ENCODE data around the gene UBTF. TPM values are rescaled to one million over a fixed set of nuclear protein-coding genes. Genes with fewer than 3 reads are reported as not detected.

Gene UBTF
- total RNA-seq, 1 donor from 2014 or later: 59.2 TPM

DNA sequence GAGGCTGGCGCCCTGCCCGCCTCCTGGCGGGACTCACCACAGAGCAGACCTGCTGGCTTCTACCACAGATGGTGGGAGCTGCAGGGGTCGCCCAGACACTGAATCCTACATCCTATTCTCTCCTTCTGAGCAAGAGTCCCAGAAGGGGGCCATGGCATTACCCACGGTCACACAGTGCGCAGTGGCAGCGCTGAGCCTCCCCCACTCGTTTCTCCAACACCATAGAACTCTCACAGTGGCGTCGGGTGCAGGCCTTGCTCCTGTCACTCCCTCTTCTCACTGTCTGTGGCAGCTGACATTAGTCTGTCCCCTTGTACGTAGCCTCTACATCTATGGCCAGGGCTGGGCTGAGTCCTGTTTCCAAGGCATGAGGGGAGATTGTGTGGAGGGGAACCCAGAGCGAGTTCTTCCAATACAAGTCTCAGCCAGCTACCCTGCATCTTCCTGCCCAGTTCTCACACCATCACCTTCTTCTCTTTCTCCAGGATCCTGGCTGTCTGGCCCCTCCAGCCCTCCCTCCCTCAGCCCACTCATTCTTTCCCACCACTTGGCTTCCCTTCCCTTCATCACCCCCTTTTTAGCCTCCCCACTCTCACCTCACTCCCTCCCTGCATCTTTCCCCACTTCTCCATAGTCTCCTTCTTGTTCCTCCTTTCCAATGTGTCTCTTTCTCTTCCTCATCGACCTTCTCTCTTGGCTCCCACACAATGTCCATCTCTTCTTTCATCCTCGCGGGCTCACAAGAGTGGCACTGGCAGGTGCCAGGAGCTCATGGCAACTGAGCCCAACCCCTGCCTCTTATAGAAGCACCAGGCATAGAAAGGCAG is 5.9 kb downstream of the UBTF start:
- DNase-seq: no peak

DNA sequence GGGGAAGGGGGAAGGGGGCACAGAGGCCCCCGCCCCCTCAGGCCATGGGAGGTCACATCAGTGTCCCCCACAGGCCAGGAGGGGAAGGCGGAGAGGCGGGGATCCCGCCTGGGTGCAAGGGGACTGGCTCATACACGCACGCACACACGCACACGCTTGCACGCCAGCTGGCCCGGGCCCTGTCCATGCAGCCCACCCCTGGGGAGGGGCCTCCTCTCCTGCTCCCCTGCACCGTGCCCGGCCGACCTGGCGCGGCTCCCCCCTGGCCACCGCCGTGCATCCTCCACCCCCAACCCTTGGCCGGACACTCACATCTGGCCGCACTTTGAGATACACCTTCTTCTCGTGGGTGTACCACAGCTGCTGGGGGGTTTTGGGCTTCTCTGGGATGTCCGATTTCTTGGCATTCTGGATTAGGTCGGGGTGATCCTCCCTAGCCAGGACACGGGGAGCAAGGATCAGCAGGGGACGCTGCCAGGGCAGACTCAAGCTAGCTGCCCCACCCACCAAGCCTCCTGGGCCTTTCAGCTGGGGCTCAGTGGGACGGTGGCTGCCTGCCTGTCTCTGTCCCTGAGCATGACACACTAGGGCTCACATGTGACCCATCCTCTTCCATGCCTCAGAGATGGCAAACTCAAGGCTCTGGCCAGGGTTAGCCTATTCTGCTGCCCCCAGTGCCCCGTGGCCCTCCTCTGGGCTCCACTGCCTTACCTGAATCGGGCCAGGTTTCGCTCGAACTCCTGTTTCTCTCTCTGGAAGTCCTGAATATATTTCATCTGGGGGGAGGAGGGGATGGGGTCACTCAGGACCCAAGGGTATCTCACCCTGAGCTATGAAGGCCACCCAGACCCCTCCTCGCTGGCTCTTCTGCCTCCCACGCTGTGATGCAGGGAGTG is 6.7 kb downstream of the UBTF start:
- DNase-seq: no peak

DNA sequence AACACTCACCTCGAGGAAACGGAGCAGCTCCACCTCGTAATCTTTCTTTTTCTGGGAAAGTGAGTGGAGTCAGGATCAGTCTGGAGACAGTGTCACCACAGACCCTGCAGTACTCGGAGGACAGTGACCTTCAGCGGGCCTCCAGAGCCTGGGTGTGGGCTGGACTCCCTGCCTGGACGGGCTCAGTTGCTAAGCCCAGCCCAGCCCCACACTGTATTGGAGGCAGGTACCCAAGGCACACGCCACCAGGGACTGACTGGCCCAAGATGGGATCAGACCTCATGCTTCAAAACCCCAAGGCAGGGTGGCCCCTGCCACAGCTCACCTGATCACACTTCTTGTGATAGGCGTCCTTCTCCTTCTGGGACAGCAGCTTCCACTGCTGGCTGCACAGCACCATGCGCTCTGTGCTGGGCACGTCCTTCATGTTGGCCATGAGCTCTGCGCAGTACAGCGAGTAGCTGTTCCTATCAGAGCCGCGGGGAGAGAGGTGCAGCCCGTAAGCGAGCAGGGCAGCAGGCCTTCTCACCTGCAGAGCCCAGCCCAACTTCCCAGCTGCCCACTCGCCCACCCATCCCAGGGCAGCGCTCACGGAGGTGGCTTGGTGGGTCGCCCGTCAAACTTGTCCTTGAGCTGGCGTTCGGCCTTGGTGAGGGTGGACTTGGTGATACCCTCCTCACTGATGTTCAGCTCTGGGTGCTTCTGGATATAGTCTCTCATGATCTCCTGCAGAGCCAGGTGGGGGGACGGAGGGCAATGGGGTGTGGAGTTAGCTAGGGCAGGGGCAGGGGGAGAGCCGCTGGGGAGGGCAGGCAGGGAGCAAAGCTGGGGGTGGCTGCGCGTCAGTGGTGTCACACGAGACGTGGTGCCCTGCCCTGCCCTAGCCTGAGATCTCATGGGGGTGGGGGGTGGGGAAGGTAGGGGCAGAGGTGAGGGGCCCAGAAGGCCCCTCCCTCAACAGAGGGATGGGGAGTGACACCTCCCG is 7.9 kb downstream of the UBTF start:
- DNase-seq: no peak

DNA sequence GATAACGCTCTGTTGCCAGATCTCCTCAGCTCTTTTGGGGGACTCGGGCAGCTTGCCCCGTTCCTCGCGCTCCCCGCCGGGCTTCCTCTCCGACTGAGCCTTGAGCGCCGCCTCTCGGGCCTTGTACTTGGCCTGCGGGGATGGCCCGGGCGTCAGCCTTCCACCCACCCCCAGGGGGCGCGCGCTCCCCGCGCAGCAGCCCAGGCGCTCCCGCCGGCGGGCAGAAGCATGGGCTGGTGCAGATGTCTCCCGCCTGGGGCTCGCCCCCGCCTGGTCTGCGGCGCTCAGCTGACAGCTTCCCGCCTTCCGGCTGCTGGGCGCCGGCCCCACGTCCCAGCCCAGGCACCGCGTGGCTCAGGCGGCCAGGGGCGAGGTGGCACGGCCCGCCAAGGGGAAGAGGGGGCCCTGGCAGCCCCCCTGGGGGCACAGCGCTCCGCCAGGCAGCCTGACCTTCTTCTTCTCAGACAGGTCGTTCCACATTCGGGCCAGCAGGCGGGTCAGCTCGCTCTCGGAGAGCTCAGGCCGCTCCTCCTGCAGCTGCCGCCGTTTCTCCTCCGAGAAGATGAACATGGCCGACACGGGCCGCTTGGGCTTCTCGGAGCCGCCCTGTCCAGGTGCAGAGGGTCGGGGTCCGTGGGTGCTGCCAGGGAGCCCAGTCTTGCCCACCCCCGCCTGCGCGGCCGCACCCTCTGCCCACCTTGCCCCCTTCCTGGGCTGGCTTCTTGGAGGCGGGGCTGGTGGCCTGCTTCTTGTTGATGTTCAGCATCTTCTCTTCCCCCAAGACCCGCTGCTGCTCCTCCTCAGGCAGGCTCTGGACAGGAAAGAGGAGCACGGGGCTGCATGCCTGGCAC is 8.9 kb downstream of the UBTF start:
- peak; percentile 94 for DNase-seq

DNA sequence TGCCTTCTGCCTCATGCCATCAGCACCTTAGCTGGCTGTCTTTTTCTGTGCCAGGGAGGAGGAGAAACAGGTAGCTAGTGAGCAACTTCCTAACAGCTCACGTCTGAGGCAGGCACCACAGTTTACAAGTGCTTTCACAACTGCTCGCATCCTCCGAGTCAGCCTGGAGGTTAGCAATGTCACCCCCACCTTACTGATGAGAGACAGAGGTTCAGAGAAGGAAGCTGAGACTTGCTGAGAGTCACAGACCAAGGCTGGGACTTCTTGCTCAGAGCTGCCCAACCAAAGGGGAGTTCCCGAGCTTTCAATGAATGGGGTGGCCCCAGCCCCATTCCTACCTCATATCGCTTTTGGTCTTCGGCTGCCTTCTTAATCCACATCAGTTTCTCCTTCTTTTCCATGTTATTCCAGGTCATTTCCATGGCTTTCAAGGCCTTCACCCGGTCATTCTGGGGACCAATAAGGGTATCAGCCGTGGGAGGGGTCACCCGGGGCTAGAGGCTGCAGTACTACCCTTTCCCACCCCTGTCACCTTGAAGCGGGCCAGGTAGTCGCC is 9.6 kb downstream of the UBTF start:
- DNase-seq: no peak

DNA sequence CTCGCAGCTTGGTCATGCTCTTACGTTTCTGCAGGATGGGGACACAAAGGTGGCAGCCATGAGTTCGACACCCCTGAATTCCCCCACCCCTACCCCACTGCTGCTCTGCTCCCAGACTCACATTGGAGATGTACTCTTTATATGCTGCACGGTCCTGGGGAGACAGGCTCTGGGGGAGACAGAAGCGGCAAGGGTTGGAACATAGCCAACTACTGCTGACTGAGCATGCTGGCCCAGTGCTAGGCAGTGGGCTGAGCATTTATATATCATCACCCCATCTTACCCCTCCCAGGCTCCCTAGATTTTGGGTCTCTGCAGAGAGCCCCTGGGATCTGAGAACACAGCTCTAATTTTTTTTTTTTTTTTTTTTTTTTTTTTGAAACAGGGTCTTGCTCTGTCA is 11.7 kb downstream of the UBTF start:
- DNase-seq: no peak

DNA sequence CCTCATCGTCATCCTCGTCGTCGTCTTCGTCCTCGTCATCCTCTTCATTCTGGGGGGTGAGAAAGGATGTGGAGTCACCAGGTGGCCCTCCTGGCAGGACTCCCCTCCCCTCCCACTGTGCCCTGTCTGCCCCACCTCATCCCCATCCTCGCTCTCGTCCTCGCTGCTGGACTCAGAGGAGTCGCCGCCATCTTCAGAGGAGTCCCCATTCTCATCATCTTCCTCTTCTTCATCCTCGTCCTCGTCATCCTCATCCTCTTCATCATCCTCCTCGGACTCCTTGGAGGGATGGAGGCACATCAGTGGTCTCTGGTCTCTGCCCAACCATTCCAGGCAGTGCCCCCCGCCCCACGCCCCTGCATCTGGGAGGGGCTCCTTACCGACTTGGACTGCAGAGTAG is 12.2 kb downstream of the UBTF start:
- DNase-seq: no peak

DNA sequence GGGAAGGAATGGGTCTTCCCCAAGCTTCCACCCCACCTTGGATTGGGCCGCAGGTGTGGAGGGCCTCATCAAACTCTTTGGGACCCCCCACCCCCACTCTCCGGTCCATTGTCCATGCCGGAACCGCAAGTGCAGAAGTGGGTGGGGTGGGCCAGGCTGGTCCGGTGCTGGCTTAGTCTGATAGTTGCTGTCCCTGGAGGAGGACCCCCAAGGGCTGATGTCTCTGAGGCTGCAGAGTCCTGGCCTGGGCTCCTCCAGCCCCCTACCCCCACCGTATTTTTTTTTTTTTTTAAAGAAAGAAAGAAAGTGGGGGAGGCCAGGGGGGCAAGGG is 12.7 kb downstream of the UBTF start:
- DNase-seq: no peak

DNA sequence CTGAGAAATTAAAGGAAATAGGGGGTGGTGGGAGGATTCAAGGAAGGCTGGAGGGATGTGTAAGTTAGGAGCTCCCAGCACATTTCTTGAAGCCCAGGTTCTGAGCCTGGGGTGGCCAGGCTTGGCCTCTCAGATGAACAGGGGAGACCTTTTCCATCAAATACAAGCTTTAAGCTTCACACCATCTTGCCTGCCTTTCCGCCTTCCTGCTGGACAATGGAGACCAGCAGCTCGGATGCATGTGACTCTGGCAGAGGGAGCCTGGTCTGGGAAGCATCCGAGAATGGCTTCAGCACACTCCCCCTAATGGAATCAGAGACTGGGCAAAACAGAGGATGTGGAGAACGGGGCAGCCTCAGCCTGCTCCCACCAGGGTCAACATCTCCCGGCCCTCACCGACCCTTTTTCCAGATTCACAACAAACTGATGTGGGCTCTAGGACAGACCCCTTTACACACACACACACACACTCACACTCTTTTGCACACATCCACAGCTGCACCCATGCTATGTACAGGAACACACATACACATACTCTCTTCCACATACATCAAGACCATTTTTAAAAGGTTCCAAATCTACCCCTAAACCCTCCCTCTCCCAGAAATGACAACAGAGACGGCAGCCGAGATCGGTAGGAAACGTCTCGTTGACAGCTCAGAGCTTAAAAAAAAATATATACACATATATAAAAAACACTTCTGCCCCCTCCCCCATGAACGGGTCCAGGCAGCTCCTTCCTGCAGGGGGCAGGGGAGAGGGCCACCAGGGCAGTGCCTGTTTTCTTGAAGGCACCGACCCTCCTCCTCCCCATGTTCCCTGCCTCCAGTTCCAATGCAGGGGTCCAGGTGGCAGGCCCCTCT is 13.3 kb downstream of the UBTF start:
- no peak for DNase-seq

DNA sequence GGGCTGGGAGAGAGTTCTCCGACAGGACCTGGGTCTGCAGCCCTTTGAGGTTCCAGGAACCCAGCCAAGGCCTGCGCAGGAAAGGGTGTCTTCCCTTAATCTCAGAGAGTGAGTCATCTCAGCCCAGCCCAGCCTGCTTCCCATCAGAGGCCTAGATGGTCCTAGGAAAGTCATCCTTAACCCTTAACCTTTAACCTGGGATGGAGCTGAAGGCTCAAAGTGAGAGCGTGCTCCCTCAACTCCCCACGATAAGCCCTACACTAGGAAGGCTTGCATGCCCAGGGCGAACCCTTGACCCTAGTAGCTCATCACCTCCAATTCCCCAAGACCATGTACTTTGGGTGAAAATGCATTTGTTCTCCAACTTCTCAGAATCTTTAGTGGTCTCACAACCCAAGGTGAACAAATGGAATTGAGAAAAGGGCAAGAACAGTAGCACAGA is 15.0 kb downstream of the UBTF start:
- DNase-seq: peak; percentile 27

DNA sequence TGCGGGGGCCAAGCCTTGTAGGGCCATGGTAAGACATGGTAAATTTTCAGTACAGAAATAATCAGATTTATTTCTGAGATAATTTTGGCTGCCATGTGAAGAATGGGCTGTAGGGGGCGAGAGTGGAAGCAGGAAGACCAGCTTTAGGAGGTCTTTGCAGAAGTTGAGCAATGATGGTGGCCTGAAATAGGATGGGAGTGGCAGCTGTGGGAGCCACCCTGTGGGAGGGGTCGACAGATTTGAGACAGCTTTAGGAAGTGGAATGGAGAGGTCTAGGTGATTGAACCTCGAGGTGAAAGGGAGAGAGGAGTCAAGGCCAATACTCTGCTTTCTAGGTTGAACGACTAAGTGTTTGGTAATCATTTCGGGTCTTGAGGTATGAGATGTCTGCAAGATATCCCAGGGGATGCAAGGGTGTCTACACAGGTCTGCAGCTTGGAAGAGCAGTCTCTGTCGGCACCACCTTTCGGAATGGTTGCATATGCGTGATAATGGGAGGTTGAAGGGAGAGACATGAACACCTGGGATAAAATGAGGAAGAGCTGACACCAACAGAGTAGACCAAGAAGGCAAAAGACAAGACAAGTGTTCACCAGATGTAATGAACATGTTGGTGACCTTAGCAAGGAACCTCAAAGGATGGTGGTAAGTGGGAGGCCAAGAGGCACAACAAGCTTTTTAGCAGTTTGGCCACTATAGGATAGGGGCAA is 15.6 kb downstream of the UBTF start:
- DNase-seq: peak; percentile 72

DNA sequence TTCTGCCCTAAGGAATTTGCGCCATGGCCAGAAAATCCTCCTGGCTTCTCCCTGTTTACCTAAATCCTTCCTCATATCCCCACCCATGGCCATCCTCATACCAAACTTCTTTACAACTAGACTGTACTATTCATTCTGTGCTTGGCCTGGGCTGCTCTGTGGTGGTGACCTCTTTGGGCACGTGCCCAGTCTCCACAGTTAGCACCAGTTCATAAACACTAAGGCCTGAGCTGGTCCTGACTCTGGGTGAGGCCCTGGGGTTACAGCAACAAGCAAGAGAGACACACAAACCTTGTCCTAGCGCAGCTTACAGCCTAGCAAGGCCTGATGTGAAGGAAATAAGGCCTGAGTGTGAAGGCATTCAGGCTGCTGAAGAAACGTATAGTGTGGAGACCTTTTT is 16.7 kb downstream of the UBTF start:
- DNase-seq: no peak

DNA sequence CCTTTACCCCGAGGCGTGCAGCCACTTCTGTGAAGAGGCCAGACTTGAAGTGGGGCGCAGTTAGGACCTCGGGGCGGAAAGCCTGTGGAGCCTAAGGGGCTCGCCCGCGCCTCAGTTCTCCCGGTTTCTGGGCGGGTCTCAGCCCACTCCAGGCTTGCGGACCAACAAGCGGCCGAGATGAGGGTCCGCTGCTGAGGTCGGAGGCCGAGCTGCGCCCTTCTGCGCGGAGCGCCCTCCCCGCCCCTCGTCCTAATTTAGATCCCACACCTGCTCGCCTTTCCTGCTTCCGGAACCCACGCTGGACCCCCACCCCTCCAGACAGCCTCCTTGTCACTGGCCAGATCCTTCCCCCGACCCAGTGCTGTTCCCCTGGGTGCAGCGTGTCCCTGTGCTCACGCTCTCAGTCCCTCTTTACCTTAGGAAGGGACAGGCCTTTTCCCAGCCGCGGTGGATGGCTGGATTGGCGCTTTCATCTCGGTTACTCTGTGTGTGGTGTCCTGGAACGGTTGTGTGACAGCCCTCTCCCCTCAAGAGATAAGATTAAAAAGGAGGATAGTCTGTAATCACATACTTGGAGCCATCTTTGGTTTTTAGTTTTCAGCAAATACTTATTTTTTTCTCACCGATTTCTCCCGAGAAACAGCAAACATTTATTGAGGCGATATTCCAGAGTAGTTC is 18.9 kb downstream of the UBTF start:
- peak; percentile 17 for DNase-seq

DNA sequence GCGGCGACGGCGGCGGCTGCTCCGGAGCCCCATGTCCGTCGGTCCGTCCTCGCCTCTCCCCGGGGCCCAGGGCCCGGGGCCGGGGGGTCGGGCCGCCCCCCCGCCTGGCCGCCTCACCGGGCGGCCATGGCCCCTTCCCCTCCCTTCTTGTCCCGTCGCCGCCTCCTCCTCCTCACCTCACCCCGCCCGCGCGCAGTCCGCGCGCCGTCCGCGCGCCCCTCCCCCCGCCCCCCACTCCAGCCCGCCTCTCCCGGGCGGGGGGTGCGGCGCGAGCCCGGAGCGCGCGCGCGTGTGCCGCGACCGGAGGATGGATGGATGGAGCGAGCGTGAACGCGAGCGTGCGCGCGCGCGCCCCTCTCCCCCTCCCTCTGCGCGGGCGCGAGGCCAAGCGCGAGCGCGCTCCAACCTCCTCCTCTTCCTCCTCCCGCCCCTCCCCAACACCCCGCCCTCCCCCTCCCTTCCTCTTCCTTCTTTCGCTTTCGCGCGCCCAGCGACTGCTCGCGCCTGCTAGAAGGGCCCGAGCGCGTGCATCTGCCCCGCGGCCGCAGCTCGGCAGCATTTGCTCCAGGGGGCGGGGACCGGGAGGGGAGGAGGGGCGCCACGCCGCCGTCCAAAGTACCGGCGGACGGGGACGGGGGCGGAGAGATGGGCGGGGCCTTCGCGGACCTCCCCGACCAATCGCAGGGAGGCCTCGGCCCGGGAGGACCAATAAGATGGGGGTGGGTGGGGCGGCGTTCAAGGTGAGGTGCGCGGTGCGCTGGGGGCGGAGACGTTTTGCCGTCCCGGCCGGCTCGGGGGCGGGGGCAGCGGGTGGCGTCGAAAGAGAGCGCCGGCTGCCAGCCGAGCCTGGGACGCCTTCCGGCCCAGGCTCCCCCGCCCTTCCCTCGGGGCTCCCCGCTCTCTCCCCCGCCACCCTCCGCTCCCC is 19.7 kb downstream of the UBTF start, which contains the start of gene ATXN7L3:
Gene ATXN7L3, minus strand, starts transcription at position 332 of the 925 bp plus-strand sequence. CDS start 1,814 bp downstream, outside the sequence.
- peak; percentile 98 for DNase-seq

DNA sequence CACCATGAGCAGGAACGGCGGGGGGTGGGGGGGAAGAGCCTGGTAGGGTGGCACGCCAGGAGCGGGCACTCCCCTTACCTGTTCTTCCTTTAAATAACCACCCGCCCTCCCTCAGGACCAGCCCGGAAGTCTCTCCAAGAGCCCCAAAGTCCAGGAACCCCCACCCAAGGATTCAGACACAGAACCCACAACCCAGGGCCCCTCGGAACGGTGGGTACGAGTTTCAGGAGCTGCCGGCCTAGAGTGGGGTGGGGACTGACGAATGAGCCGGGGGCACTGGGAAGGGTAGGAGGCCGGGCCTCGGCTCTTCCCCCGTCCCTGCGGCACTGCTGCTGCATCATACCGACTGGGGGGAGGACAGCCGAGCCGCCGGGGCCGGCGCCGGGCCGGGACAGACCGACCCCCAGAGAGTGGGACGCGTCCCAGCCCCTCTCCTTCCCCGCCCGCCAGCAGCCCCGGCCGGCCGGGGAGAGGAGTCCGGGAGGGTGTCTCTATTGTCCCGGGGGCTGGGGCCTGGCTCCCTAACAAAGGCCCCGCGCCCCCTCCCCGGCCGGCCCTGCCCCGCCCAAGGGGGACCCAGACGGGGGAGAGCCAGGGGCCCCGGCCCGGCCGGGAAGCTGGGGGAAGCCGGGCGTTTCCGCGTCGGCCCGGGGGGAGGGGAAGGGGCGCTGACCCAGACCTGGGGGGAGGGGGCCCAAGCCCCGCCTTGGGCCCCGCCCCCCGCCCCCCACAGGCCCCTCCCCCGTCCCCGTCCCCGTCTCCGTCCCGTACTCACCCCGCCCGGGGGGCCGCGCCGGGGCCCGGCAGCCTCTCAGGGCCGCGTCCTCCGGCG is 20.5 kb downstream of the UBTF start:
- peak; percentile 70 for DNase-seq

DNA sequence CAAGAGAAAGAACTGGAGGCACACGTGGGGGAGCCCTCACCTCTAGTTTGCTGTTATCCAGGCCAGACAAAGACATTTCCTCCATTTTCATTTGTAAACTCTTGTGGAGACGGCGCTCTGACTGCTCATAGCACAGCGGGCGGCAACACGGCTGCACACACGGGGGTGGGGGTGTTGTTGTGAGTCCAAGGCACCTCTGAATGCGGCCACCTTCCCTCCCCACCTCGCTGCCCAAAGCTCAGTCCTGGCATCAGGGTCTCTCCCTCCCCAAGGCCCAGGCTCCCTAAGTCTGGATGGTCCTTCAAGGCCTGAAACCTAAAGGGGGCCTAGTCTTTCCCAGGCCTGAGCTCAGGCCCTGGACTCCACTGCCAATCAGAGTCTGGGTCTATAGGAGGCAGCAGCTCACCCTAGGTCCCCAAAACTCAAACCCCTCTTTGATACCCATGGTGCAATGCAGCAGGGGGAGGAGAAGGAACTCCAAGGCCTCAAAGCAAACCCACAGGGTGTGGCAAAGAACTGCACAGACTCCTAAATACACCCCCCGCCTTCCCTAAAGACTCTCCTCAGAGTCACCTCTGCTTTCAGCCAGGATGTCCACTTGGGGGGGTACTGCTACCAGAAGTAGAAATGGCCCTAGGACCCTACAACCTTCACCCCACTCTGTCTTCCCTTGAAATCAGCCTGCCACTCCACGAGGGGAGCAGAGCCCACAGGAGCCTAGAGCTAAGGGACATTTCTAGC is 21.3 kb downstream of the UBTF start:
- DNase-seq: peak; percentile 56
